Skin epidermis (tissue), 12 donors: ENCODE data around the gene P2RY11.
A peak's percentile ranks its signal among the peaks of the same experiment; 100 is the strongest.

ENCODE experiments used
- H3K27ac ChIP-seq, 21 experiments: fragments of 200-600 bp; sonication (generic) in 11 of 21; one replicate each; pipeline ENCODE4 v1.5.0; 2020; ENCODE audit warnings: mild to moderate bottlenecking in 3 of 21, inconsistent platforms in 2 of 21, moderate library complexity in 2 of 21
- H3K4me3 ChIP-seq, 7 experiments: fragments of 200-600 bp; sonication (generic) in 2 of 7; one replicate each; pipeline ENCODE4 v1.5.0; 2020; ENCODE audit warnings: inconsistent platforms in 2 of 7, mild to moderate bottlenecking in 2 of 7, moderate library complexity in 1 of 7

Gene P2RY11, protein sequence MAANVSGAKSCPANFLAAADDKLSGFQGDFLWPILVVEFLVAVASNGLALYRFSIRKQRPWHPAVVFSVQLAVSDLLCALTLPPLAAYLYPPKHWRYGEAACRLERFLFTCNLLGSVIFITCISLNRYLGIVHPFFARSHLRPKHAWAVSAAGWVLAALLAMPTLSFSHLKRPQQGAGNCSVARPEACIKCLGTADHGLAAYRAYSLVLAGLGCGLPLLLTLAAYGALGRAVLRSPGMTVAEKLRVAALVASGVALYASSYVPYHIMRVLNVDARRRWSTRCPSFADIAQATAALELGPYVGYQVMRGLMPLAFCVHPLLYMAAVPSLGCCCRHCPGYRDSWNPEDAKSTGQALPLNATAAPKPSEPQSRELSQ

DNA sequence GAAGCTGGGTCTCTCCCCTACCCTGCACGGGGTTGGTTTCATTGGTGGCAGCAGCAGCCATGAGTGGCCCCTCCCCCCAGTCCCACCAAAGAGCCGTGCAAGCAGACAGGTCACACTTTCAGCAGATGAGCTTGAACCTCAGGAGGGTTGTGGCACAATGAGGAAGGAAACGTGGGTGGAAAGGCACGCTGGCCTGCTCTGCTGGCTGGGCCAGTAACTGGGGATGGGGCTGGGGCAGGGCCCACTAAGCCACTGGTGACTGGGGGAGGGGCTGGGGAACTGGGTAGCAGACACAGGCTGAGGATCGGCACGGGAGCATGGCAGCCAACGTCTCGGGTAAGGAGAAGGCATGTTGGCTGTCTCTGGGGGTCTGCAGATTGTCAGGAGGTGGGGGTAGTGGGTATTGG lies at the start of gene P2RY11:
P2RY11 (plus strand) TSS at position 289 of the 407 bp plus-strand sequence; CDS start at position 318, 29 bp downstream.
- Histone ChIP-seq H3K27ac (peak within 1 kb of the TSS in 18 of 21 experiments; percentile 14 to 85 (median 59)), H3K4me3 (peak within 1 kb of the TSS in 2 of 7 experiments; percentile 1 to 10)

DNA sequence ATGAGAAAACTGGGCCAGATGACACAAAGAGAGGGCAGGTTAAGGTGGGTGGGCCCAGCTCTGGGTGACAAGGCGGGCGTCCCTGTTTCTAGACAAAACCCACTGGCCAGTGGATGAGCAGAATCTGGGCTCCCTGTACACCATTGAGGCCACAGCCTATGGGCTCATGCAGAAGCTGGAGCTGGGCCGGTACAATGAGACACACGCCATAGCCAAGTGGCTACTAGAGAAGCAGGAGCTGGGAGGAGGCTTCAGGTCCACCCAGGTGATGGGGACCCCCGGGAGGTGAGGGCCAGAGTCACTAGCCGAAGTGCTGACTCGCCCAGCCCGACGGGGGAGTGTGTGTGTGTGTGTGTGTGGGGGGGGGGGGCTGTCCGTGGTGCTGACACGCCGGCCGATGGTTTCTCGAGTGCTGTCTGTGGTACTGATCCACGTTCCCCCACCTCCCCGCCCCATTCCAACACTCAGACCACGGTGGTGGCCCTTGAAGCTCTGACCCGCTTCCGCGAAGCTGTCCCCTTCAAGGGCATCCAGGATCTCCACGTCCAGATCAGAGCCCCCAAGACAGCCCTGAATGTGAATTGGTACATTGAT lies 49.7 kb upstream of the P2RY11 start:
- H3K4me3 ChIP-seq: no peak overlapping the region
- H3K27ac ChIP-seq: no peak overlapping the region

DNA sequence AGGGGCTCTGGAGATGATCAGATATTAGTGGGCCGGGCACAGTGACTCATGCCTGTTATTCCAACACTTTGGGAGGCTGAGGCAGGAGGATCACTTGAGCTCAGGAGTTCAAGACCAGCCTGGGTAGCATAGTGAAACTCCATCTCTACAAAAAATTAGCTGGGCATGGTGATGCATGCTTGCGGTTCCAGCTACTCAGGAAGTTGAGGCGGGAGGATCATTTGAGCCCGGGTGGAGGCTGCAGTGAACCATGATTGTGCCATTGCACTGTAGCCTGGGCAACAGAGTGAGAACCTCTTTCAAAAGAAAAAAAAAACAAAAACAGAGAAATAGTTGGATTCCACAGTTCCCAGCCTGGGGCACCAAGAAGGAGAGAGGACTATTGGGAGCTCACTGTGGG lies 43.3 kb upstream of the P2RY11 start:
- H3K27ac ChIP-seq: no peak overlapping the region
- no peak overlapping the region for H3K4me3 ChIP-seq

DNA sequence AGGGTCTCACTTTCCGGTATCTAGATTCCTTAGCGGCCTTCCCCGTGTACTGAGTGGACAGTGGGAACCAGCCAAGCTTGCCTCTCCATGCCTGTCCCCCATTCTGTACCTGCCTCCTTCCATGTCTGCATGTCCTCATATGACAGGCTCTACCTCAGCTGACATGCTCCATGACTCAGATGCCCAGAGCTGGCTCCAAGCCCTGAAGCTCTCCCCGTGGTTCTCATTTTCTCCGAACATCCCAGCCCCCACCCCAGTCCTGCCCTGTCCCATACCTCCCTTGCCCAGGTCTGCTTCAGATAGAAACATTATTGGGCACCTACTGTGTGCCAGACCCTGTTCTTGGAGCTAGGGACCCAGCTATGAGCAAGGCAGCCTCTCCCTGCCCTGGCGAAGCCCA lies 42.4 kb upstream of the P2RY11 start:
- Histone ChIP-seq H3K4me3 (no peak overlapping the region), H3K27ac (no peak overlapping the region)

DNA sequence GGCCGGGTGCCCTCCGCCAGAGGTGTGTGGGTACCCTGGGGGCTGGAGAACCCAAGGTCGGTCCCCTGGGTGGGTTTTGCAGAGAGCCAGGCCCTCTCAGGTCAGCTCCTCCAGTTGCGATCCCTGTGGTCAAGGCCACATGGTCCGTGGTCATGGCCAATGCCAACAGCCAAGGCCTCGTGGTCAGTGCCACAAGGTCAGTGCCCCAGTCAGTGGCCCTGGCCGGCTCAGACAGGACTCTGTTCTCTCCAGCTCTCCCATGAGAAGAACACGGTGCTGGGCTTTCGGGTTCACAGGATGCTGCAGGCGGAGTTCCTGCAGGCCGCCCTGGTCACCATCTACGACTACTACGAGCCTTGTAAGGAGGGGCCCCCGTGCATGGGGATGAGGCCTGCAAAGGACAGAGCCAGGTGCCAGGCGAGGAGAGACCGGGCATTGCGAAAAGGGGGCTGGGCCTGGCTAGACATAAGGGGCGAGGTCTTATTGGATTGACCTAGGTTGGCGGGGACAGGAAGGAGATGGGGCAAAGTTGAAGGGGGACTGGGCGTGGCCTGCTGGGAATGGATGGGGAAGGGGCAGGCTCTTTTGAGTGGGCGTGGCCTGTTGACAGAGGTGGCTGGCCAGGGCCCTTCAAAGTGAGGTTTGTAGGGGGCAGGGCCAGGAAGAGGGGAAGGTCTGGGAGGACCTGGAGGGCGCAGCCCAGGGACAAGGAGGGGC lies 40.6 kb upstream of the P2RY11 start:
- no peak overlapping the region for H3K4me3 ChIP-seq

DNA sequence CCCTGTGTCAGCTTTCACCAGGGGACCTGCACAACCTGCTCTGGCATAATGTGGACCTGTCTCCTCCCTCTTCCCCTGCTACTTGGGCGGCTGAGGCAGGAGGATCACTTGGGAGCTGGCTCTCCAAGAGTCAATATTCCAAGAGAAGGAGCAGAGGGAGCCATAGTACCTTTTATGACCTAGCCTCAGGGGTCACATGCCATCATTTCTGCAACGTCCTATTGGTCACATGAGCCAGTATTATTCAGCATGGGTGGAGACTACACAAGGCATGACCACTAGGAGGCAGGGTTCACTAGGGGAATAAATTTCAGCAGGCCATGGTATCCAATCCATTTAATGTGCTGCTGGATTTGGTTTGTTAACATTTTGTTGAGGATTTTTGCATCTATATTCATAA lies 37.3 kb upstream of the P2RY11 start:
- no peak overlapping the region for H3K27ac ChIP-seq
- no peak overlapping the region for H3K4me3 ChIP-seq

More for the DNA sequence above, 40.6 kb upstream of the P2RY11 start:
- no peak overlapping the region for H3K27ac ChIP-seq

DNA sequence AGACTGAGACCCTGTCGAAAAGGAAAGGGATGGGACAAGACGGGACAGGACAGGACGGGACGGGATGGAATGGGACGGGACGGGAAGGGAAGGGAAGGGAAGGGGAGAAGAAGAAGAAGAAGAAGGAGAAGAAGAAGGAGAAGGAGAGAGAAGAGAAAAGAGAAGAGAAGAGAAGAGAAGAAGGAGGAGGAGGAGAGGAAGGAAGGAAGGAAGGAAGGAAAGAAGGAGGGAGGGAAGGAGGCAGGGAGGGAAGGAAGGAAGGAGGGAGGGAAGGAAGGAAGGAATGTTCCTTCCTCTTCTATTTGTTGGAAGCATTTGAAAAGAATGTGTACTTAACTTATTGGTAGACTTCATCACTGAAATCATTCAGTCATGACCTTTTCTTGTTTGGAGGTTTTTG lies 35.0 kb upstream of the P2RY11 start:
- H3K27ac ChIP-seq: no peak overlapping the region
- no peak overlapping the region for H3K4me3 ChIP-seq

DNA sequence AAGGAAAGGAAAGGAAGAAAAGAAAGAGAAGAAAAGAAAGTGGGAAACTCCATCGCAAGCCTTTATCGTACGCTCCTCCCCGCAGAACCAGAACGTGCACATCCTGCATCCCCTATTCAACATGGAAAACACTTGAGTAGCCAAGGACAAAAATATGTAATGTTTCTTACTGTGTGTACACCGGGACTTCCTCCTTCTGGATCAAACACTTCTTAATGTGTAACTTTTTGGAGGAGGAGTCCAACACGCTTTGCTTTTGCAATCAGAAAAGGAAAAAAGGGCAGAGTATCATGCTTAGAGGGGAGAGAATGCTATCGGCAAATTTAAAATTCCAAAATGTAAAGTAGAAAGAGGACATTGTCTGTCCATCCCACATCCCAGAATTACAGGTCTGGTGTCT lies 33.2 kb upstream of the P2RY11 start:
- Histone ChIP-seq H3K4me3 (no peak overlapping the region), H3K27ac (no peak overlapping the region)

DNA sequence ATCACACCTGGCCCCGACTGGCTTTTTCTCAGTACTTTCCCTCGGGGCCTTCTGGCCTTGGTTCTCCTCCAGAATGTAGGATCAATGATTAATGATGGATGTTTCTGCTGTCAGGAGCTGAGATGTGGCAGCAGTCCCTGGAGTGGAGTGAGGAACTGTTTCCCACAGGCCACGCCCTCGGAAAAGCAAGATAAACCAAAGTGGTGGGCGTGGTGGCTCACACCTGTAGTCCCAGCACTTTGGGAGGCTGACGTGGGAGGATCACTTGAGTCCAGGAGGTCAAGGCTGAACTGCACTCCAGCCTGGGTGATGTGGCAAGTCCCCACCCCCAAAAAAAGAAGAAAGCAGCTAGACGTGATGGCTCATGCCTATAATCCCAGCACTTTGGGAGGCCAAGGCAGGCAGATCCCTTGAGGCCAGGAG lies 32.5 kb upstream of the P2RY11 start:
- Histone ChIP-seq H3K27ac (no peak overlapping the region), H3K4me3 (no peak overlapping the region)

DNA sequence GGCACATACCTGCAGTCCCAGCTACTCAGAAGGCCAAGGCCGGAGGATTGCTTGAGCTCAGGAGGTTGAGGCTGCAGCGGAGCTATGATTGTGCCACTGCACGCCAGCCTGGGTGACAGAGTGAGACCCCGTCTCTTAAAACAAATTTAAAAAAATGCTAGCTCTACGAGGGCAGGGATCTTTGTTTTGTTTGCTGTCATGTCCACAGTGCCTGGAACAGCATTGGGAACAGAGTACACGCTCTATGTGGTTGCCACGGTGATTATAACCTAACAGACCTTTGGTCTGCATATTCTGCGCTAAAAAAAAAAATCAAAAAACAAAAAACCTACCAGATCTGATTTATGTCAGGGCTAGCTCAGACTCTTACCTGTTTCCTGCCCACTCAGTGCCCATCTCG lies 27.6 kb upstream of the P2RY11 start:
- Histone ChIP-seq H3K4me3 (no peak overlapping the region), H3K27ac (no peak overlapping the region)

DNA sequence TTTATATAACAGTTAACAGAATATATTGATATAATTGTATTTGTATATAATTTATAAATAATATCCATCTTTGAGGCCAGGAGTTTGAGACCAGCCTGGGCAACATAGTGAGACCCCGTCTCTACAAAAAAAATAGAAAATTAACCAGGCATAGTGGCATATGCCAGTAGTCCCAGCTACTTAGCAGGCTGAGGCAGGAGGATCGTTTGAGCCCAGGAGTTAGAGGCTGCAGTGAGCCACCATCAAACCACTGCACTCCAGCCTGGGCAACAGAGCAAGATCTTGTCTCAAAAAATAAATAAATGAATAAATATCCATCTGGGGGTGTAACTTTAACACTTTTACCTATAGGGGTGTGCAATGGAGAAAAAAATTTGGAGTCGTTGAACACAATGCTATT lies 26.7 kb upstream of the P2RY11 start:
- no peak overlapping the region for H3K27ac ChIP-seq
- H3K4me3 ChIP-seq: no peak overlapping the region

DNA sequence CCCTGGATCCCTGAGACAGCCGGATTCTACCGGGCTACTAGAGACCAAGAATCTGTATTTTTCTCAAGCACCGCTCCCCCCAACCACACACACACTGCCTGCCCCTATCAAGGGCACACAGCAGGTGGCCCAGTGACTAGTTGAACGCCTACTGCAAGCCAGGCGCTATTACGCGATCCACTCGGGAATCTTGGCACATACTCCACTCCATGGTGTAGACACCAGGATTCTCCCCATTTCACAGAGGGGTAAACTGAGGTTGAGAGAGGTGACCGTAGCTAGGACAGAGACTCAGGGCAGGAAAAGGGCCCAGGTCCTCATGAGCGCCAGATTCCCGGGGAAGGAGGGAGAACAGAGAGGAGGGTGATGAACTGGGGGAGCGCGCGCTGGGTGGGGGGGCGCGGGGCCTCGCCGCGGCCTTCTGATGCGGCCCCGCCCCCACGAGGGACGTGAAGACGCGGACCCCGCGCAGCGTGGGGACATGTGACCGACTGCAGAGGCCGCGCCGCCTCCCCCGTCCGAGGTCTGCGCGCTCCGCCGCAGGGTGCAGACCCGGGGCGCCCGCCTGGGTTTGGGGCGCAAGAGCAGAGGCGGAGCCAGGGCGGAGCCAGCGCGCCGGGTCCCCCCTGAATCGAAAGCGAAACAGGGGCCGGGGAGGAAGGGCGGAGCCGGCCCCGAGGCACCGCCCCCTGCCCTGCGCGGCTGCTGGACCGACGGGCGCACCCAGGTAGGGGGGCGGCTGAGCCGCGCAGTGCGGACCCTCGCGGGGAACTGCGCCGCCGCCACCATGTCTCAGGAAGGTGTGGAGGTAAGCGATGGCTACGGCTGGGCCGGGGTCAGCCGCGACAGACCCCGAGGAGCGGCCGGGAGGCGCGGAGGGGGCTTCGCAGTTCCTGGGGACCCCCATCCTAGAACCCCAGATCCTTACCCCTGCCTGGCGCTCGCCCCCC lies 25.6 kb upstream of the P2RY11 start, which contains the start of gene SHFL:
SHFL (plus strand) TSS at position 677 of the 950 bp plus-strand sequence; CDS start at position 788, 111 bp downstream.
- peak within 1 kb of the TSS; percentile 25 to 97 (median 89) for H3K27ac ChIP-seq
- peak within 1 kb of the TSS; percentile 66 to 100 (median 96) for H3K4me3 ChIP-seq

DNA sequence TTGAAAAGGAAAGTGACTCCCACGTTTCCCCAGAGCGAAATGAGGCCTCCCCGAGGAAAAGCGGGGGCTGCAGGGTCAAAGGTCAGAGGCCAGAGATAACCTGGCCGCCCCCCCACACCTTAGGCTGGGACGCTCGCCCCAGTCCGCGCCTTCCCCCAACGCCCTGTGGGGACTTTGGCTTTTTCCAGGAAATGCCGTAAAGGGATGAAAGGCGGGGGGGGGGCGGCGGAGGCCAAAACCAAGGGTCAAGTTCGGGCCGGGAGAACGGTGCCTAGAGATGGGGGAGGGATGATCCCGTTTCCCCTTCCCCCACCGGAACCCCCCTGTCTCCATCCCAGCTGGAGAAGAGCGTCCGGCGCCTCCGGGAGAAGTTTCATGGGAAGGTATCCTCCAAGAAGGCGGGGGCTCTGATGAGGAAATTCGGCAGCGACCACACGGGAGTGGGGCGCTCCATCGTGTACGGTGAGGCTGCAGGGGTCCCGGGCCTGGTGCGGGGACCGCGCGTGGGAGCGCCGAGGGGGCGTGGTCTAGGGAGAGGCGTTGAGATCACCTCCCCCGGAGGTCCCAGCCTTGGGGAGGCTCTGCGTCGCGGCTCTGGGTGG lies 24.8 kb upstream of the P2RY11 start:
- peak overlapping the region; percentile 66 to 100 (median 96) for H3K4me3 ChIP-seq
- H3K27ac ChIP-seq: peak overlapping the region; percentile 25 to 97 (median 89)

DNA sequence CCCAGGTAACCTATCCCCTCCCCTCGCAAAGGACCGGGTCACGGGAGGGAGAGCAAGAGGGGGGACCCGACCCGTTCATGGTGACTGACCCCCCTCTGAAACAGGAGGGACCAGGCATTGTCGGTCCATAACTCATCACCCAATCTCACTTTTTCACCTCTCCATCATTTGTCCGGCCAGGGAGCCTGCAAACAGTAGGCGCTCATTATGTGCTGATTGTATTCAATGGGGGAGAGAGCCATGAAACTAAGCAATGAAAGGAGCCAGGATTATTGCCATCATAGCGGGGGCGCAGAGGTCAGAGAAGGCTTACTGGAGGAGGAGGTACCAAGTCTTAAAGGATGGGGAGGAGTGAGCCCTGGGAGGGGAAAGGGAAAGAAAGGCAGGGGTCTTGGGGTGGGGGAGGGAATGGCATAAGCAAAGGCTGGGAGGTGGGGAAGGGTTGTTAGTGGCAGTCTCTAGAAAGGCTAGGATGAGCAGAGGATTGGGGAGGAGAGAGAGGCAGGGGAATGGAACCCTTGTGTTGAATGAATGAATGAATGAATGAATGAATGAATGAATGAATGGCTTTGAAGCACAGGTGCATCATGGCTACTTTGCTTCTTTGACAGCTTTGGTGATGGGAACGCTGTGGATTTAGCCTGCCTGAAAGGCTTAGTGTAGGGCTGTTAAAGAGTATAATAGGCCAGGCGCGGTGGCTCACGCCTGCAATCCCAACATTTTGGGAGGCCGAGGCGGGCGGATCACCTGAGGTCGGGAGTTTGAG lies 24.0 kb upstream of the P2RY11 start:
- H3K4me3 ChIP-seq: peak overlapping the region; percentile 66 to 100 (median 96)
- H3K27ac ChIP-seq: peak overlapping the region in 14 of 21 experiments; percentile 78 to 97 (median 90)

DNA sequence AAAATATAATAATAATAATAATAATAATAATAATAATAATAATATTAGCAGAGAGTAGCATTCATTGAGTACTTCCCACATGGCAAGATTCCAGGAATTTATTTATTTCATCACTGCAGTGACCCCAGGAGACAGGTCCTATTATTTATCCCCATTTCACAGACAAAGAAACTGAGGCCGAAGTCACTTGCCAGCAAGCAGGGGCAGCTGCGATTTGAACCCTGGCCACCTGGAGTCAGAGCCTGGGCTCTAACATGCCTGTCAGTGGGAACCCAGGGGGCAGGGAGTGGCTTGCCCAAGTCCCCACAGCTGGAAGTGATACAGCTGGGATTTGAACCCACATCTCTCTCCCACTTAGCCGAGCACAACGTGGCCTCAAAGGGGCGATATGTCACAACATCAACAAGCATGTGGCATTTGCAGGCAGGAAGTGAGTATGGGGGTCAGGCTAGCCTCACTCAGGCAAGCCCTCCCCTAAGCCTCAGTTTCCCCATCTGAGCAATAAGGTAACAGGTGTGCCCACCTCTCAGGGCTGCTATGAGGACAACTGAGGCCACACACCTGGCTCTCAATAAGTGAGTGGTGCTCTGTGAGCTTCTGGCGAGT lies 22.4 kb upstream of the P2RY11 start:
- H3K4me3 ChIP-seq: no peak overlapping the region
- no peak overlapping the region for H3K27ac ChIP-seq

DNA sequence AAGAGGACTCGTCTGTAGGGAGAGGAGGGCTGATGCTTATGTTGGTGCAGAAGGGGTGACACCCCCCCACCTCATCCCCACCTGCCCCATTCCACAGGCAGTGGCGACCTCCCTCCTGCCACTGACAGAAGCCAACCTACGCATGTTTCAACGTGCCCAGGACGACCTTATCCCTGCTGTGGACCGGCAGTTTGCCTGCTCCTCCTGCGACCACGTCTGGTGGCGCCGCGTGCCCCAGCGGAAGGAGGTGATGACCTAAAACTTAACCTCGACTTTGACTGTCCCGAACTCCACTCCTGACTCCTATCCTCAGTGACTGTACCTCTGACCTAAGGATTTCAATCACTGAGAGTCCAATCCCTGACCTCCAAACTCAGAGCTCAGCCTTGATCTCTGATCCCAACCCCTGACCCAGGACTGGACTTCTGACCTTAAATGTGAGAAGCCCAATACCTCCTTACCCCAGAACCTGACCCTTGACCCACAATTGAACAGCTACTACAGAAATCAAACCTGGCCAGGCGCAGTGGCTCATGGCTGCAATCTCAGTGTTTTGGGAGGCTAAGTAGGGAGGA lies 21.6 kb upstream of the P2RY11 start:
- no peak overlapping the region for H3K4me3 ChIP-seq
- H3K27ac ChIP-seq: no peak overlapping the region

DNA sequence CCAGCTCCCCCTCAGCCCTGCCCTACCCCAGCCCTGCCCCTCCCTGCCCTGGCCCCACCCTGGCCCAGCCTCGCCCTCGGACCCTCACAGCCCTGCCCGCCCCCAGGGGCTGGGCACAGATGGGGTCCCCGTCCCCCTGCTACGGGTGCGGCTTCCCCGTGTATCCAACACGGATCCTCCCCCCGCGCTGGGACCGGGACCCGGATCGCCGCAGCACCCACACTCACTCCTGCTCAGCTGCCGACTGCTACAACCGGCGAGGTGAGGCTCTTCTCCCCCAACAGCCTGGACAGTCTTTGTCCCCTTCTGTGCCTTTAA lies 20.2 kb upstream of the P2RY11 start:
- no peak overlapping the region for H3K4me3 ChIP-seq
- no peak overlapping the region for H3K27ac ChIP-seq
